ENCODE data around the gene CCNB2. TPM values are rescaled to one million over a fixed set of nuclear protein-coding genes. Genes with fewer than 3 reads are reported as not detected.

Gene CCNB2
- 62.8 and 65.2 TPM in 2 replicates for total RNA-seq
- polyA plus RNA-seq: 39.0 and 55.9 TPM in 2 replicates
- polyA plus RNA-seq (2011; cell fraction: cytosol; rRNA removed): 85.1 and 95.1 TPM in 2 replicates
- 39.1 and 63.0 TPM in 2 replicates for polyA plus RNA-seq (2011; cell fraction: nucleus; rRNA removed)
- 27.7 and 63.4 TPM in 2 replicates for polyA plus RNA-seq (2012)
- polyA minus RNA-seq: 31.1 and 34.7 TPM in 2 replicates
- 108 TPM for polyA minus RNA-seq (2011; cell fraction: cytosol; rRNA and poly(A)+ RNA removed)
- polyA minus RNA-seq (2011; cell fraction: nucleus; rRNA and poly(A)+ RNA removed): 30.1 and 34.8 TPM in 2 replicates
- percentile 74 among the genes with signal in this experiment for Bru-seq, nascent RNA
- percentile 82 among the genes with signal in this experiment for BruChase-seq, experiment 1, labeled RNA remaining after a 6-hour chase
- percentile 64 among the genes with signal in this experiment for BruChase-seq, experiment 2, labeled RNA remaining after a 2-hour chase
- long read RNA-seq, transcript CCNB2-201 (9 exons, 1,556 nt): major isoform, 148 of 155 reads
- long read RNA-seq, partial matches to known transcripts: 2 of 155 reads
- long read RNA-seq, other reads (novel, unspliced or antisense): 5 of 155 reads

DNA sequence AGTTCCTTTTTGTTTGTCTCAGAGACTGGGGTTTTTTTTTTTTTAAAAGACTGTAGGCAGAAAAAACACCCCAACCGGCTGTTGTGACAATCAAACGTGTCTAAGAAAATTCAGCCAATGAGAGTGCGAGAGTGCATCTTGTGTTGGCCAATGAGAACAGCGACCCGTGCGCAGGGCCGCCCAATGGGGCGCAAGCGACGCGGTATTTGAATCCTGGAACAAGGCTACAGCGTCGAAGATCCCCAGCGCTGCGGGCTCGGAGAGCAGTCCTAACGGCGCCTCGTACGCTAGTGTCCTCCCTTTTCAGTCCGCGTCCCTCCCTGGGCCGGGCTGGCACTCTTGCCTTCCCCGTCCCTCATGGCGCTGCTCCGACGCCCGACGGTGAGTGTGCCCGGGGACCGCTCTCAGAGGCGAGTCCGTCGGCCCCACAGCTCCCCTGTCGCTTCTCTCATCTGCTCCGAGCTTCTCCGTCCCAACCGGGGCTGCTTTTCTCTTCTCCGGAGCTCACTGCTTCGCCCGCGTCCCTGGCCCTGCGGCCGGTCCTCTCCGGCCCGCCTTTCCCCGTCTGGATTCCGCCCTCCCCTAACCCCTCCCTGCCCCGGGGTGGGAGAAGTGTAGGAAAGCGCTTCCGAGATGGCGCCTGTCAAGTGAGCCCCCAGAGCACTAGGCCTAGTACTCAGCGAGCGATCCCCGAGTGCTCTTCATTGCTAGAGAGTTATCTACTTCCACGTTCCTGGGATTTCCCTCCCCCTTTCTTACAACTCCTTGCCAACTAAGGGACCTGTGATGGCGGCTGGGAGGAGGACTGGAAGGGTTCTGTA is at the start of gene CCNB2:
Gene CCNB2, plus strand, starts transcription at position 235 of the 821 bp plus-strand sequence. Its CDS starts 123 bp downstream, at position 358.
- DNase-seq (ENCODE audit: low read depth, low spot score) (peak; percentile 93), FAIRE-seq (peak; percentile 92)
- peak within 1 kb of the TSS; percentile 94 for H3K4me2 ChIP-seq (ENCODE audit: insufficient read depth, low read length)
- TF ChIP-seq FOS (IDR thresholded peaks at IDR 0.05; ENCODE audit: borderline replicate concordance, insufficient read depth, low read length): no peak
- no peak for TF ChIP-seq GATA2 (IDR thresholded peaks at IDR 0.05; ENCODE audit: insufficient read depth, insufficient read length, low read depth, low read length)
- peak; percentile 83 for TF ChIP-seq POLR2A (IDR thresholded peaks at IDR 0.05; ENCODE audit: low read depth, low read length)
- peak; percentile 83 for TF ChIP-seq POLR2AphosphoS5 (IDR thresholded peaks at IDR 0.05; ENCODE audit: insufficient read depth, low read depth, low read length)
- no peak for TF ChIP-seq EZH2 (IDR thresholded peaks at IDR 0.05; ENCODE audit: borderline replicate concordance, low read depth, low read length, severe bottlenecking)
- no peak for TF ChIP-seq MYC (IDR thresholded peaks at IDR 0.05; ENCODE audit: low read depth, low read length)
- TF ChIP-seq, protein P1, sequence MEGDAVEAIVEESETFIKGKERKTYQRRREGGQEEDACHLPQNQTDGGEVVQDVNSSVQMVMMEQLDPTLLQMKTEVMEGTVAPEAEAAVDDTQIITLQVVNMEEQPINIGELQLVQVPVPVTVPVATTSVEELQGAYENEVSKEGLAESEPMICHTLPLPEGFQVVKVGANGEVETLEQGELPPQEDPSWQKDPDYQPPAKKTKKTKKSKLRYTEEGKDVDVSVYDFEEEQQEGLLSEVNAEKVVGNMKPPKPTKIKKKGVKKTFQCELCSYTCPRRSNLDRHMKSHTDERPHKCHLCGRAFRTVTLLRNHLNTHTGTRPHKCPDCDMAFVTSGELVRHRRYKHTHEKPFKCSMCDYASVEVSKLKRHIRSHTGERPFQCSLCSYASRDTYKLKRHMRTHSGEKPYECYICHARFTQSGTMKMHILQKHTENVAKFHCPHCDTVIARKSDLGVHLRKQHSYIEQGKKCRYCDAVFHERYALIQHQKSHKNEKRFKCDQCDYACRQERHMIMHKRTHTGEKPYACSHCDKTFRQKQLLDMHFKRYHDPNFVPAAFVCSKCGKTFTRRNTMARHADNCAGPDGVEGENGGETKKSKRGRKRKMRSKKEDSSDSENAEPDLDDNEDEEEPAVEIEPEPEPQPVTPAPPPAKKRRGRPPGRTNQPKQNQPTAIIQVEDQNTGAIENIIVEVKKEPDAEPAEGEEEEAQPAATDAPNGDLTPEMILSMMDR (IDR thresholded peaks at IDR 0.05; ENCODE audit: extremely low read depth in 1 of 2, insufficient read depth in 1 of 2, low read depth in 1 of 2, low read length in 2 of 2): no peak
- TF ChIP-seq MAX (IDR thresholded peaks at IDR 0.05; ENCODE audit: insufficient read depth, insufficient read length): peak; percentile 24
- no peak for TF ChIP-seq JUN (IDR thresholded peaks at IDR 0.05; ENCODE audit: borderline replicate concordance, insufficient read depth, insufficient read length, low read depth)
- BruUV-seq (replicated peaks): TSS peak; percentile 17
- peaks cover 11% of the 10 kb centered on the region for H3K4me1 ChIP-seq (ENCODE audit: control insufficient read depth, extremely low read depth, insufficient read depth, low read length)
- intact Hi-C loops (cut with micrococcal nuclease) (loop anchor here (1.0 to 10.0 kb wide), 2 partner anchors 125 to 150 kb away; no protein-coding TSS in a partner anchor), dilution Hi-C loops (cut with MboI; ENCODE audit: extremely low pct_ligation_motif_present, low sequenced_read_pairs) (no loop called here)
- peak within 1 kb of the TSS; percentile 65 for H3K9ac ChIP-seq (replicated peaks; ENCODE audit: extremely low read depth, insufficient read depth, low read length)
- no peaks in the 10 kb centered on the region for H3K27me3 ChIP-seq (ENCODE audit: control insufficient read depth in 2 of 2, insufficient read depth in 2 of 2, low read length in 2 of 2)
- H3K9me1 ChIP-seq (replicated peaks; ENCODE audit: control insufficient read depth, extremely low read depth, insufficient read depth, low read length): no peaks in the 10 kb centered on the region
- no peaks in the 10 kb centered on the region for H3K9me3 ChIP-seq (replicated peaks; ENCODE audit: control insufficient read depth, insufficient read depth, low read length)
- H3K79me2 ChIP-seq (ENCODE audit: control insufficient read depth, insufficient read depth, low read length): peaks cover 40% of the 10 kb centered on the region
- H2AFZ ChIP-seq (ENCODE audit: low read depth, low read length): peak within 1 kb of the TSS; percentile 70
- peak within 1 kb of the TSS; percentile 57 for H3K27ac ChIP-seq (ENCODE audit: insufficient read depth, low read depth, low read length)
- H3K4me3 ChIP-seq (replicated peaks in 1 of 3; ENCODE audit: insufficient read depth in 1 of 3, low read depth in 1 of 3, low read length in 3 of 3): peak within 1 kb of the TSS; percentile 68 to 95 (median 68)
- ChIA-PET POLR2A (no interaction called here), CTCF (interaction anchor here (0.5 to 2.2 kb wide), 2 partner anchors 125 to 840 kb away, joined by 4 to 13 read pairs; no protein-coding TSS in a partner anchor)
- H3K36me3 ChIP-seq (ENCODE audit: control insufficient read depth in 2 of 2, extremely low read depth in 1 of 2, insufficient read depth in 2 of 2, low read length in 2 of 2): peaks cover 4 to 15% of the 10 kb centered on the region in 2 experiments
- no peaks in the 10 kb centered on the region for H4K20me1 ChIP-seq (replicated peaks; ENCODE audit: control insufficient read depth, extremely low read depth, insufficient read depth, low read length)

Measured in endothelial cell of umbilical vein (primary cell).